NCI-H2107 (cell line): ENCODE data around the gene PHLPP2.
A peak's percentile ranks its signal among the peaks of the same experiment; 100 is the strongest.
"Not testable (repeated sequence)": the region's sequence is repeated elsewhere in the genome, so short reads cannot be mapped to it uniquely, and the experiment has no call there.

Experiments
- DNase-seq: peaks from one replicate; lab custom pipeline; 2025; lab: John Stamatoyannopoulos, UW

Gene PHLPP2

GRCh38 chr16:71722801-71723536 lies 1.5 kb downstream of the PHLPP2 start:
- peak; percentile 33 for DNase-seq

GRCh38 chr16:71721066-71721740 lies 3.3 kb downstream of the PHLPP2 start:
- DNase-seq = no peak

GRCh38 chr16:71712501-71712900 lies 12.0 kb downstream of the PHLPP2 start:
- DNase-seq = no peak

- no peak for DNase-seq
These were observed 12.7 kb downstream of the PHLPP2 start for GRCh38 chr16:71711789-71712188.

- no peak for DNase-seq
These were observed 15.2 kb downstream of the PHLPP2 start for GRCh38 chr16:71709229-71709781.

- DNase-seq = no peak
These were observed 15.8 kb downstream of the PHLPP2 start for GRCh38 chr16:71708696-71709095.

GRCh38 chr16:71707199-71707598 lies 17.3 kb downstream of the PHLPP2 start:
- DNase-seq = no peak

GRCh38 chr16:71706046-71706445 lies 18.5 kb downstream of the PHLPP2 start:
- DNase-seq = no peak

GRCh38 chr16:71703333-71703732 lies 21.2 kb downstream of the PHLPP2 start:
- DNase-seq = no peak

GRCh38 chr16:71700831-71701230 lies 23.7 kb downstream of the PHLPP2 start:
- DNase-seq = no peak

- DNase-seq = no peak
These were observed 26.0 kb downstream of the PHLPP2 start for GRCh38 chr16:71698491-71698890.

GRCh38 chr16:71693164-71693563 lies 31.3 kb downstream of the PHLPP2 start:
- DNase-seq = no peak

GRCh38 chr16:71689901-71690300 lies 34.6 kb downstream of the PHLPP2 start:
- DNase-seq = no peak

- DNase-seq = no peak
These were observed 36.6 kb downstream of the PHLPP2 start for GRCh38 chr16:71687861-71688260.

- not testable (repeated sequence) for DNase-seq
These were observed 40.2 kb downstream of the PHLPP2 start for GRCh38 chr16:71684280-71684679.

- DNase-seq = no peak
These were observed 43.1 kb downstream of the PHLPP2 start for GRCh38 chr16:71681360-71681759.

- no peak for DNase-seq
These were observed 48.3 kb downstream of the PHLPP2 start for GRCh38 chr16:71676236-71676635.

GRCh38 chr16:71675380-71675779 lies 49.1 kb downstream of the PHLPP2 start:
- DNase-seq = no peak

GRCh38 chr16:71674229-71674628 lies 50.3 kb downstream of the PHLPP2 start:
- DNase-seq = no peak

- DNase-seq = no peak
These were observed 50.9 kb downstream of the PHLPP2 start for GRCh38 chr16:71673582-71673973.

GRCh38 chr16:71672803-71673581 lies 51.5 kb downstream of the PHLPP2 start:
- DNase-seq = no peak

GRCh38 chr16:71672125-71672524 lies 52.4 kb downstream of the PHLPP2 start:
- no peak for DNase-seq

GRCh38 chr16:71671165-71671564 lies 53.3 kb downstream of the PHLPP2 start:
- no peak for DNase-seq
